H9 (cell line): ENCODE data around the gene BLNK. TPM values are rescaled to one million over a fixed set of nuclear protein-coding genes. Genes with fewer than 3 reads are reported as not detected.

ENCODE experiments used
- DNase-seq: peaks from one replicate; pipeline ENCODE4 v3.0.0-alpha.2; 2017
- H2AFZ ChIP-seq: one replicate; pipeline ENCODE4 v1.6.1; 2013; ENCODE audit warnings: mild to moderate bottlenecking, low read length, control low read depth, moderate library complexity
- H2AK5ac ChIP-seq: 2 replicates; pipeline ENCODE4 v1.6.1; 2013; ENCODE audit warnings: low read length, control low read depth, mixed read lengths; ENCODE audit not compliant: insufficient read length
- H2BK120ac ChIP-seq: one replicate; pipeline ENCODE4 v1.6.1; 2013; ENCODE audit warnings: low read depth, mild to moderate bottlenecking, low read length, control low read depth, inconsistent platforms; ENCODE audit not compliant: poor library complexity, severe bottlenecking
- H2BK12ac ChIP-seq: 2 replicates; pipeline ENCODE4 v1.6.1; 2013; ENCODE audit warnings: low read length, control low read depth, mixed read lengths, low read depth; ENCODE audit not compliant: insufficient read length
- H2BK15ac ChIP-seq: 2 replicates; pipeline ENCODE4 v1.6.1; 2013; ENCODE audit warnings: low read depth, low read length, control low read depth
- H2BK20ac ChIP-seq: one replicate; pipeline ENCODE4 v1.6.1; 2013; ENCODE audit warnings: low read depth, mild to moderate bottlenecking, low read length, control low read depth, inconsistent platforms; ENCODE audit not compliant: poor library complexity, severe bottlenecking
- H2BK5ac ChIP-seq: 2 replicates; pipeline ENCODE4 v1.6.1; 2013; ENCODE audit warnings: low read length, control low read depth, mixed read lengths; ENCODE audit not compliant: insufficient read length
- H3K14ac ChIP-seq: 2 replicates; pipeline ENCODE4 v1.6.1; 2013; ENCODE audit warnings: low read length, control low read depth; ENCODE audit not compliant: insufficient read depth
- H3K18ac ChIP-seq: 2 replicates; pipeline ENCODE4 v1.6.1; 2013; ENCODE audit warnings: low read depth, mild to moderate bottlenecking, mixed read lengths, low read length, control low read depth; ENCODE audit not compliant: insufficient read length
- H3K23ac ChIP-seq: 2 replicates; pipeline ENCODE4 v1.6.1; 2013; ENCODE audit warnings: low read length, control low read depth, mixed read lengths, low read depth; ENCODE audit not compliant: insufficient read length
- H3K23me2 ChIP-seq: 2 replicates; pipeline ENCODE4 v1.6.1; 2013; ENCODE audit warnings: low read depth, mild to moderate bottlenecking, mixed read lengths, low read length, control low read depth; ENCODE audit not compliant: insufficient read length, poor library complexity, severe bottlenecking
- H3K27ac ChIP-seq: 2 replicates; pipeline ENCODE4 v1.5.1; 2013; ENCODE audit warnings: low read length, control low read depth, mixed read lengths, low read depth; ENCODE audit not compliant: insufficient read length
- H3K27me3 ChIP-seq: 2 replicates; pipeline ENCODE4 v1.6.1; 2013; ENCODE audit warnings: low read length, control low read depth, inconsistent platforms; ENCODE audit not compliant: insufficient read depth
- H3K4ac ChIP-seq: 2 replicates; pipeline ENCODE4 v1.6.1; 2013; ENCODE audit warnings: low read depth, mild to moderate bottlenecking, control low read depth, inconsistent platforms, low read length, moderate library complexity
- H3K4me1 ChIP-seq: 2 replicates; pipeline ENCODE4 v1.6.1; 2013; ENCODE audit warnings: low read length, control low read depth, inconsistent platforms; ENCODE audit not compliant: insufficient read depth
- H3K4me2 ChIP-seq: 2 replicates; pipeline ENCODE4 v1.6.1; 2013; ENCODE audit warnings: low read length, control low read depth, mixed read lengths; ENCODE audit not compliant: insufficient read length, insufficient read depth
- H3K56ac ChIP-seq: 2 replicates; pipeline ENCODE4 v1.6.1; 2013; ENCODE audit warnings: low read depth, mild to moderate bottlenecking, mixed read lengths, low read length, control low read depth; ENCODE audit not compliant: insufficient read length
- H3K79me1 ChIP-seq: 2 replicates; pipeline ENCODE4 v1.6.1; 2013; ENCODE audit warnings: low read depth, mild to moderate bottlenecking, moderate library complexity, low read length, control low read depth, inconsistent platforms; ENCODE audit not compliant: insufficient read depth, poor library complexity, severe bottlenecking
- H3K79me2 ChIP-seq: 2 replicates; pipeline ENCODE4 v1.6.1; 2013; ENCODE audit warnings: low read length, control low read depth, inconsistent platforms; ENCODE audit not compliant: insufficient read depth
- H3K9ac ChIP-seq: 2 replicates; pipeline ENCODE4 v1.6.1; 2013; ENCODE audit warnings: low read length, control low read depth, mixed read lengths; ENCODE audit not compliant: insufficient read length; ENCODE audit errors: extremely low read depth
- H3K9me3 ChIP-seq: one replicate; pipeline ENCODE4 v1.6.1; 2013; ENCODE audit warnings: low read depth, low read length, inconsistent platforms; ENCODE audit not compliant: control insufficient read depth
- H3T11ph ChIP-seq: one replicate; pipeline ENCODE4 v1.6.1; 2013; ENCODE audit warnings: mild to moderate bottlenecking, low read length, control low read depth, inconsistent platforms
- H4K20me1 ChIP-seq: one replicate; pipeline ENCODE4 v1.6.1; 2013; ENCODE audit not compliant: control insufficient read depth, insufficient read length, insufficient read depth
- H4K5ac ChIP-seq: 2 replicates; pipeline ENCODE4 v1.6.1; 2013; ENCODE audit warnings: low read depth, mild to moderate bottlenecking, mixed read lengths, low read length, control low read depth; ENCODE audit not compliant: insufficient read length
- H4K8ac ChIP-seq: replicated peaks from 2 replicates; pipeline ENCODE4 v1.6.1; 2013; ENCODE audit warnings: low read length, control low read depth, mixed read lengths, low read depth; ENCODE audit not compliant: insufficient read length
- H4K91ac ChIP-seq: 2 replicates; pipeline ENCODE4 v1.6.1; 2013; ENCODE audit warnings: low read depth, mild to moderate bottlenecking, moderate library complexity, mixed read lengths, low read length, control low read depth; ENCODE audit not compliant: insufficient read length
- H3K27ac Mint-ChIP-seq, 3 experiments: 2 replicates in 2 of 3; 3 replicates in 1 of 3; pipeline ENCODE4 v1.8.0; 2020 to 2021; ENCODE audit warnings: mixed read lengths in 3 of 3, mild to moderate bottlenecking in 1 of 3, moderate library complexity in 1 of 3
- H3K27me3 Mint-ChIP-seq: 2 replicates; pipeline ENCODE4 v1.8.0; 2021; ENCODE audit warnings: low read depth, mild to moderate bottlenecking, moderate library complexity, mixed read lengths
- H3K36me3 Mint-ChIP-seq, 3 experiments: 2 replicates in 2 of 3; 3 replicates in 1 of 3; pipeline ENCODE4 v1.8.0; 2020 to 2021; ENCODE audit warnings: low read depth in 3 of 3, mixed read lengths in 3 of 3; ENCODE audit not compliant: insufficient read depth in 1 of 3
- H3K4me1 Mint-ChIP-seq, 2 experiments: 2 replicates each; pipeline ENCODE4 v1.8.0; 2020; ENCODE audit warnings: mixed read lengths in 2 of 2
- H3K4me3 Mint-ChIP-seq, 2 experiments: 2 replicates in 1 of 2; 3 replicates in 1 of 2; pipeline ENCODE4 v1.8.0; 2020 to 2021; ENCODE audit warnings: mild to moderate bottlenecking in 2 of 2, mixed read lengths in 2 of 2, moderate library complexity in 1 of 2
- H3K9me3 Mint-ChIP-seq, 2 experiments: 2 replicates in 1 of 2; 3 replicates in 1 of 2; pipeline ENCODE4 v1.8.0; 2020; ENCODE audit warnings: mild to moderate bottlenecking in 2 of 2, mixed read lengths in 2 of 2, moderate library complexity in 1 of 2
- WGBS: extraction: QIAGEN DNeasy Blood & Tissue Kit; methylation state at CpG from one replicate; pipeline ENCODE4 v1.1.7; 2013; ENCODE audit warnings: missing lambda C conversion rate, low lambda C conversion rate, mixed read lengths; ENCODE audit not compliant: insufficient read length; ENCODE audit errors: extremely low coverage; 5-methylcytosine and 5-hydroxymethylcytosine counted together
- total RNA-seq: library from RNA; stranded (reverse); gene quantifications from 2 replicates; pipeline ENCODE4 v1.2.1, GENCODE V29; 2021
- TF ChIP-seq, protein P1 (sequence below): fragments of 200-600 bp; sonication (generic); conservative IDR thresholded peaks from 3 replicates; pipeline ENCODE4 v1.8.0; 2021; ENCODE audit warnings: antibody characterized with exemption, mild to moderate bottlenecking

The BLNK gene
- total RNA-seq, 1 experiment from 2014 or later = not detected

- no peak for DNase-seq
- Mint-ChIP-seq H3K36me3 (peaks cover 7 to 13% (median 10%) of the 10 kb centered on the region in 3 experiments; a peak in 5 of 7 replicates), H3K9me3 (peaks cover 10 to 24% of the 10 kb centered on the region in 2 experiments; a peak in 4 of 5 replicates), H3K4me3 (no peak overlapping the region), H3K27ac (no peak overlapping the region), H3K27me3 (no peaks in the 10 kb centered on the region), H3K4me1 (no peaks in the 10 kb centered on the region)
- Histone ChIP-seq H3K9me3 (no peaks in the 10 kb centered on the region), H3K27me3 (no peaks in the 10 kb centered on the region), H2BK12ac (no peak overlapping the region), H3K56ac (no peak overlapping the region), H3K9ac (no peak overlapping the region), H3K79me2 (no peaks in the 10 kb centered on the region), H3K4me2 (no peak overlapping the region), H4K20me1 (no peaks in the 10 kb centered on the region), H3K23ac (no peak overlapping the region), H3T11ph (no peak overlapping the region), H2BK5ac (no peak overlapping the region), H4K91ac (no peak overlapping the region), H2BK20ac (no peak overlapping the region), H4K5ac (no peak overlapping the region), H3K23me2 (no peaks in the 10 kb centered on the region), H4K8ac (no peak overlapping the region), H3K4me1 (no peaks in the 10 kb centered on the region), H3K14ac (no peak overlapping the region), H2BK120ac (no peak overlapping the region), H2AK5ac (no peak overlapping the region), H2AFZ (no peak overlapping the region), H3K4ac (no peak overlapping the region), H3K18ac (no peak overlapping the region), H3K79me1 (no peaks in the 10 kb centered on the region), H3K27ac (no peak overlapping the region), H2BK15ac (no peak overlapping the region)
- TF ChIP-seq, protein P1, sequence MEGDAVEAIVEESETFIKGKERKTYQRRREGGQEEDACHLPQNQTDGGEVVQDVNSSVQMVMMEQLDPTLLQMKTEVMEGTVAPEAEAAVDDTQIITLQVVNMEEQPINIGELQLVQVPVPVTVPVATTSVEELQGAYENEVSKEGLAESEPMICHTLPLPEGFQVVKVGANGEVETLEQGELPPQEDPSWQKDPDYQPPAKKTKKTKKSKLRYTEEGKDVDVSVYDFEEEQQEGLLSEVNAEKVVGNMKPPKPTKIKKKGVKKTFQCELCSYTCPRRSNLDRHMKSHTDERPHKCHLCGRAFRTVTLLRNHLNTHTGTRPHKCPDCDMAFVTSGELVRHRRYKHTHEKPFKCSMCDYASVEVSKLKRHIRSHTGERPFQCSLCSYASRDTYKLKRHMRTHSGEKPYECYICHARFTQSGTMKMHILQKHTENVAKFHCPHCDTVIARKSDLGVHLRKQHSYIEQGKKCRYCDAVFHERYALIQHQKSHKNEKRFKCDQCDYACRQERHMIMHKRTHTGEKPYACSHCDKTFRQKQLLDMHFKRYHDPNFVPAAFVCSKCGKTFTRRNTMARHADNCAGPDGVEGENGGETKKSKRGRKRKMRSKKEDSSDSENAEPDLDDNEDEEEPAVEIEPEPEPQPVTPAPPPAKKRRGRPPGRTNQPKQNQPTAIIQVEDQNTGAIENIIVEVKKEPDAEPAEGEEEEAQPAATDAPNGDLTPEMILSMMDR = no peak
- no CpG with 5 or more reads among the region's 1 CpG for WGBS
Observed at GRCh38 chr10:96168546-96168945, 102.8 kb downstream of the BLNK start.
